Measurements from ENCODE around the gene MTO1.
A peak's percentile ranks its signal among the peaks of the same experiment; 100 is the strongest.
"Not testable (repeated sequence)": the region's sequence is repeated elsewhere in the genome, so short reads cannot be mapped to it uniquely, and the experiment has no call there.

Gene MTO1

DNA sequence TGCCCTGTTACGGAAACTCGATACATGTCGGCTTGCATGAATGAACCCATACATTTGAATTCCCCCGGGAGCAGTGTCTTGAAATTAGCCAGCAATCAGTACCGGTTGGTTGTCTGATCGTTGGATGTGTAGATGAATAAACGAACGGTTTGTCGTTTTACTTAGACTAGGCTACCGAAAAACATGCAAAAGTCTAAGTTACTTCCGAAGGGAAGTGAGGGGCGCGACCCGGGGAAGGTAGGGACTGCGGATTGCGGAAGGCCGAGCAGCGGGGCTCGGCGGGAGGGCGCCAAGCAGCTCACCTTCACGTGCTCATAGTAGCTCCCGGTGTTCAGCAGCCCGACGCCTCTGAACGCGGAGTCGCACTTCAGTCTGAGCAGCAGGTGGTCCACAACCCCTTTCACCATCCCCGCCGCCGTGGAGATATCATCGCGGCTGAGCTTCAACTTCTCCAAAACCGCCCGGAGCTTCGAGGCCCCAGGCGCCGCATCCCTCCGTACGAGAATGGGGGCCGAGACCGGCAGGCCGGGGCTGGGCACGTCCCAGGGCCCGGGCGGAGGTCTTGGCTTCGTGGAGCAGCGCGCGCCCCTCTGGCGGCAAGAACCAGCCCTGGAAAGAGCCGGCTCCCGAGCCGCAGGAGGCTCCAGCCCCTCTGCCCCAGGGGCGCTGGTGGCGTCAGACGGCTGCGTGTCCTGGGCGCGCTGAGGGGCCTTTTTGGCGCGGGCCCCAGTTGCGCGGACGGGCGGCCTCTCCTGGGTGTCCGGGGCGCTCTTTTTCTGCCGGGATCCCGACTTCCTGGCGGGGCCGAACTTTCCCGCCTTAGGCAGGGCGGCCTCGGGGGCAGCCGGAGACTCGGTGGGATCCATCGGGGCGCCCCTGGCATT is 10.1 kb upstream of the MTO1 start:
- H3K4me3 ChIP-seq (ENCODE audit: low read depth, low read length): peak overlapping the region; percentile 76
- TF ChIP-seq CTCF (IDR thresholded peaks at IDR 0.05; ENCODE audit: borderline replicate concordance, insufficient read depth, low read depth, low read length): no peak

- TF ChIP-seq CTCF (IDR thresholded peaks at IDR 0.05; ENCODE audit: borderline replicate concordance, insufficient read depth, low read depth, low read length): no peak
- peak within 1 kb of the TSS; percentile 76 for H3K4me3 ChIP-seq (ENCODE audit: low read depth, low read length)
Measured at GRCh38 chr6:73452107-73452461, 9.5 kb upstream of the MTO1 start, which contains the start of gene CGAS. TSS of gene CGAS (minus strand) at chr6:73452297. CDS start at chr6:73452181, 116 bp downstream.

DNA sequence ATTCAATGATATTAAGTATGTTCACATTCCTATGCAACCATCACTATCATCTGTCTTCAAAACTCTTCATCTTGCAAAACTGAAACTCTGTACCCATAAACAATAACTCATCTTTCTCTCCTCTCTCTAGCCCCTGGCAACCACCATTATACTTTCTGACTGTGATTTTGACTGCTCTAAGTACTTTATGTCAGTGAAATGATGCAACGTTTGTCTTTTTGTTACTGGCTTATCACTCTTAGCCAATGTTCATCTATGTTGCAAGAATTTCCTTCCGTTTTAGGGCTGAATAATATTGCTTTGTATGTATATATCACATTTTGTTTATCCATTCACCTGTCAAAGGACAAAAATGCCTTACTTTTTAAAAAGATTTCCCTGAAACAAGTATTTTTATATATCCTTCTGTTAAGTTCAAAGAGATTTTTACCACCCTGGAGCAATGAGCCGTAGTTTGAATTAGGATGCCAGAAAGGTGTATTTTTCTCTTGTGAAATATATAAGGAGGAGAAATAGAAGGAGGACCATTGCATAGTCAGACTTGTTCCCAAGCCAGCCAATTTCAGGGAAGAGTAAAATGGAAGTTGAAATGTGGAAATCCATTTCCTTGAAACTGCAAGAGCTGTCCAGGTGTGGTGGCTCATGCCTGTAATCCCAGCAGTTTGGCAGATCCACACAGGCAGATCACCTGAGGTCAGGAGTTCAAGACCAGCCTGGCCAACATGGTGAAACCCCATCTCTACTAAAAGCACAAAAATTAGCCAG is 5.5 kb upstream of the MTO1 start:
- no peak for TF ChIP-seq CTCF (IDR thresholded peaks at IDR 0.05; ENCODE audit: borderline replicate concordance, insufficient read depth, low read depth, low read length)
- no peak overlapping the region for H3K4me3 ChIP-seq (ENCODE audit: low read depth, low read length)

GRCh38 chr6:73459474-73459873 is 2.1 kb upstream of the MTO1 start:
- not testable (repeated sequence) for H3K4me3 ChIP-seq (ENCODE audit: low read depth, low read length)

GRCh38 chr6:73460056-73460455 is 1.5 kb upstream of the MTO1 start:
- no peak overlapping the region for H3K4me3 ChIP-seq (ENCODE audit: low read depth, low read length)
- no peak for TF ChIP-seq CTCF (IDR thresholded peaks at IDR 0.05; ENCODE audit: borderline replicate concordance, insufficient read depth, low read depth, low read length)

DNA sequence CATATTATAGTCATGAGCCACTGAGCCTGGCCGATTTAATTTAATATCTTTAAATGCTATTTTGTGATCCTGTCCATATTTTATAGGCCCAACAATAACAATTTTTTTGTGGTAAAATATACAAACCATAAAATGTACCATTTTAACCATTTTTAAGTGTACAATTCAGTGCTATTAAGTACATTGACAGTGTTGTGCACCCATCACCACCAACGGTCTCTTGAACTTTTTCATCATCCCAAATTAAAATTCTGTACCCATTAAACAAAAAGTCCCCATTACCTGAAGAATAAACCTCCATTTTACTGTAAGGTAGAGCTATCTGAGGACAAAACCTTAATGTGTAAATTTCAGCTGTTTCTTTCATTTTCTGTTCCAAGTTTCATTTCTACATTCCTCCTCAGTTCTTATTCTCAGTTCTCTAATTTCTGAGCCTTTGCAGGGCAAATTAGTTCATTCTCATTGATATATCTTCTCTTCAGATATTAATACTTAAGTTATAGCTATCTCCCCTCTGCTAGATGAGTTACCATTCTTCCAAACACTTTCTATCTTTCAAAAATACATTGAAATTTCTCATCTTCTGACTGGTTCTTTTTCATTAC is 10.3 kb downstream of the MTO1 start:
- no peak overlapping the region for H3K4me3 ChIP-seq (ENCODE audit: low read depth, low read length)
- no peak for TF ChIP-seq CTCF (IDR thresholded peaks at IDR 0.05; ENCODE audit: borderline replicate concordance, insufficient read depth, low read depth, low read length)

DNA sequence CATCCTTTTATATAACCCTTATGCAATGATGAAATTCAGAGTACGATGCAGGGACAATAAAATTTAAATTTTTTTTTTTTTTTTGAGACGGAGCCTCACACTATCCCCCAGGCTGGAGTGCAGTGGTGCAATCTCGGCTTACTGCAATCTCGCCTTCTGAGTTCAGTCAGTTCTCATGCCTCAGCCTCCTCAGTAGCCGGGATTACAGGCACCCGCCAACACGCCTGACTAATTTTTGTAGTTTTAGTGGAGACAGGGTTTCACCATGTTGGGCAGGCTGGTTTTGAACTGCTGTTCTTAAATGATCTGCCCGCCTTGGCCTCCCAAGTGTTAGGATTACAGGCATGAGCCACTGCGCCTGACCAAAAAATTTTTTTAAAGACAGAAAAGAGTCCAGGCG is 15.2 kb downstream of the MTO1 start:
- no peak overlapping the region for H3K4me3 ChIP-seq (ENCODE audit: low read depth, low read length)
- TF ChIP-seq CTCF (IDR thresholded peaks at IDR 0.05; ENCODE audit: borderline replicate concordance, insufficient read depth, low read depth, low read length): no peak

All from GM12875 (cell line).